GM12873 (cell line): ENCODE data around the gene CST9.

ENCODE experiments used
- TF ChIP-seq, protein P1 (sequence below): IDR thresholded peaks from 2 replicates; pipeline ENCODE4 v1.5.1; 2012; ENCODE audit warnings: low read depth, mild to moderate bottlenecking, moderate library complexity, low read length, control low read depth; ENCODE audit not compliant: insufficient read depth; ENCODE audit errors: missing control alignments

Gene CST9, protein sequence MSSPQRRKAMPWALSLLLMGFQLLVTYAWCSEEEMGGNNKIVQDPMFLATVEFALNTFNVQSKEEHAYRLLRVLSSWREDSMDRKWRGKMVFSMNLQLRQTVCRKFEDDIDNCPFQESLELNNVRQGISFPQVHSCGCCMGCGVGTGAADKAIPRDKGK

DNA sequence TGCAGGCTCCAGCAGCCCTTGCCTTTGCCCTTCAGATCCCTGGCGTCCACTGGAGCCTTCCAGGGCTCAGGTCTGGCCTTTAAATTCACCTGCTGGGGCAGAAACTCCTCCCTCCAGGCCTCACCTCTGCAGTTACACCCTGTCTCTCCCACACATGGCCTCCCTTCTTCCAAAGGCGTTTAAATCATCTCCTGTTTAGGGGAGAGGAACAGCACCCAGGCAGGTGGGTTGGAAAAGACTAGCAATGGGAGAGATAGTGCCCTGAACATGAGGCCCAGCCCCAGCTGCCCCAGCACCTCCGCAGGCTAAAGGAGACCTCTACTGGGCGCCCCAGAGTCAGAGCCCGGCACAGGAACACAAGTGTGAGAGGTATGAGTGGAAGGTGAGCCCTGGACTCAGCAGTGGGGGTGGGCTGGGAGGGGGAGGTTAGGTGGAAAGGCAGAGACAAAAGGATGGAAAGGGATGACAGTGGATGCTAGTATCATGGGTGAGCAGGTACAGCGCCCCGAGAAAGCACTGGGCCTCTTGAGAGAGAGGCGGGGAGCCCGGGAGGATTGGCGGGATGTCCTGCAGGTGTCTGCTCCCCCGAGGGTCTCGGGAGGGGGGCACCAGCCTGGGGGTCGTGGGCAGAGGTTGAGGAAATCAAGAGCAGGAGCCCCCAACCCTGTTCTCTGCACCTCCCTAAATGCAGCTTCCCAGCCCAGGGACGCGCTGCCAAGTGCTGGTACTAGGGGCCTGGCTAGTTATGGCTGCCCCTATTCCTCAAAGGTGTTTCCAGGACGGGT, at the start of gene CST9:
CST9 (minus strand) TSS at position 51 of the 785 bp plus-strand sequence. CDS start 53 bp downstream, outside the sequence.
- TF ChIP-seq, protein P1, sequence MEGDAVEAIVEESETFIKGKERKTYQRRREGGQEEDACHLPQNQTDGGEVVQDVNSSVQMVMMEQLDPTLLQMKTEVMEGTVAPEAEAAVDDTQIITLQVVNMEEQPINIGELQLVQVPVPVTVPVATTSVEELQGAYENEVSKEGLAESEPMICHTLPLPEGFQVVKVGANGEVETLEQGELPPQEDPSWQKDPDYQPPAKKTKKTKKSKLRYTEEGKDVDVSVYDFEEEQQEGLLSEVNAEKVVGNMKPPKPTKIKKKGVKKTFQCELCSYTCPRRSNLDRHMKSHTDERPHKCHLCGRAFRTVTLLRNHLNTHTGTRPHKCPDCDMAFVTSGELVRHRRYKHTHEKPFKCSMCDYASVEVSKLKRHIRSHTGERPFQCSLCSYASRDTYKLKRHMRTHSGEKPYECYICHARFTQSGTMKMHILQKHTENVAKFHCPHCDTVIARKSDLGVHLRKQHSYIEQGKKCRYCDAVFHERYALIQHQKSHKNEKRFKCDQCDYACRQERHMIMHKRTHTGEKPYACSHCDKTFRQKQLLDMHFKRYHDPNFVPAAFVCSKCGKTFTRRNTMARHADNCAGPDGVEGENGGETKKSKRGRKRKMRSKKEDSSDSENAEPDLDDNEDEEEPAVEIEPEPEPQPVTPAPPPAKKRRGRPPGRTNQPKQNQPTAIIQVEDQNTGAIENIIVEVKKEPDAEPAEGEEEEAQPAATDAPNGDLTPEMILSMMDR, result no peak

DNA sequence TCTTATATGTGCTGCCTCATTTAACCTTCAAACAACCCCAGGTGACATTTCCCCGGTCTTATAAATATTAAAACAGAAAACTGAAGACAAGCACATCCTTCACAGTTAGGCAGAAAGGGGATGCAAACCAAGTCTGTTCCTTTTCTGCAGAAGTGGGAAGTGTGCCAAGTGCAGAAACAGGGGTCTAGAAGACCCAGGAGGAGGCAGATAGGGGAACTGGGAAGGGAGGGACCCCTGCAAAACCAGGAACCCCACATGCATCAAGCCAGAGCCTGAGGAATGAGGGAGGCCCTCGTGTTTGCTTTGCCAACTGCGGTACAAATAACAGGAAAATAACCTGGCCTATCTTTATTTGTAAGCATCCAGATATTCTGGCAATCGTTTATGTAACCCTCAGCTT, 49.0 kb upstream of the CST9 start:
- TF ChIP-seq, protein P1, result no peak

DNA sequence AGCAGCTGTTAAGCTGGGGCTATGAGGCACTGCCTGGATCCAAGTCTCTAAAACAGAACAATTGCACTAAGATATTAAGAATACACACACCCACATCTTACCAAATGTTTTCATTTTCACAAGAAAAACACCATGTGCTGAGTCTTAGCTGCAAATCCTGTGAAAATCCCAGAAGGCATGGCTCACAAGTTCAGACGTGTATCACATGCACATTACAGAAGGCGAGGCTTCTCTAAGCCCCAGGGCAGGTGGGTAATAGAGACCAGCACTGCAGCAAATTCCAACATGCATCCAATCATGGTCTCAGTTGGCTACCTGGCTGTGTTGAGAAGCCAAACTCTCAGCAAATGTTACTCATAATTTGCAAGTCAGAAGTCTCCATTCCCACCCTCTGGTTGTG, 48.3 kb upstream of the CST9 start:
- TF ChIP-seq, protein P1, result no peak

DNA sequence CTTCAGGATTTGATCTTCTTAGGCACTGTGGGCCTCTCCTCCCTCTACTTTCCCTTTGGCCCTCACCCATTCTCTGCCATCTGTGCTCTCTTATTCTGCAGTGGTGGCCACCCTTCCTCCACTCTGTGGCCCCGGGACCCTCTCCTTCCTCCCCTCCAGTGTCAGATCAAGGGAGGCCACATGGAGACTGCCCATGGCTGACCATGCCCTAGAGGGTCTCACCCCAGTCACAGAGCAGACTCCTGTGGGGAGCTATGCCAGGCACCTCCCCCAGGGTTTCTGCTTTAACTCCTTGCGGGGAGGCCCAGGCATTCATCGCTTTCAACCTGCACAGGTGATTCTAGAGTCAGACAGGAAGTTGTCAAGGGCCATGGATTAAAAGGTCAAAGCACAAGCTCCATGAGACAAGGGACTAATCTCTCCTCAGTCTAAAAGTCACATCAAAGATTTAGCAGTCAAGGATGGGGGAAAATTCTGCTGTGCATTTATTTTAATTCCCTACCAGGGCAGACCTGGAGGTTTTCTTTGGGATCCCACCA, 47.8 kb upstream of the CST9 start:
- TF ChIP-seq, protein P1, result no peak

DNA sequence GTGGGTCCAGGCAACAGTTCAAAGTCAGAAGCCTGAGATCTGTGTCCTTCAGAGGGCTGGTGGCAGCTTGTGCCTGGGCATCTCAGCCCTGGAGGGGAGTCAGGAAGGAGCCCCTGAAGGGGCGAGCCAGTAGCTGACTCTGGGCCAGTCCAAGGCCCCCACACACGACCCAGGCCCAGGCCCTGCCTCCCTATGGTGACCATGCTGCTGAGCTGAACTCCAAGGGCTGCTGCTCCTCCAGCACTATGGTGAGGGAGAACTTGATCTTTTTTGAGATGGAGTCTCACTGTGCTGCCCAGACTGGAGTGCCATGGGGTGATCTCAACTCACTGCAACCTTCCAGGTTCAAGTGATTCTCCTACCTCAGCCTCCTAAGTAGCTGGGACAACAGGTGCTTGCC, 47.2 kb upstream of the CST9 start:
- TF ChIP-seq, protein P1, result no peak

DNA sequence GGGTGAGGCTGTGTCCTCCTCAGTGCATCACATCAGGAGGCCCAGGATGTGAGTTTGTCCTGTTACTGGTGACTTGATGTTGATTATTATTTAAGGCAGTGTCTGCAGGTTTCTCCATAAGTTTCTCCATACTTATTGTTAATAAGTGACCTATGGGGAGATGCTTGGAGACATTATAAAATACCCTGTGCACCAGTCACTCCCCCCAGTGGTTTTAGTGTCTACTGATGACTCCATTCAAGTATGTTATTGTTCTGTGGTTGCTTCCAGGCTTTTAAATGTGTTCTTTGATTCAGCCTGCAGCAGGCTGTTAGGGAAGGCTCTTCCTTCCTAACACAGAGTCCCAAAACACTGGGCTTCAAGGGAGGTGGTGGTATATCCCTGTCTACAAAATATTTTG, 46.7 kb upstream of the CST9 start:
- TF ChIP-seq, protein P1, result no peak

DNA sequence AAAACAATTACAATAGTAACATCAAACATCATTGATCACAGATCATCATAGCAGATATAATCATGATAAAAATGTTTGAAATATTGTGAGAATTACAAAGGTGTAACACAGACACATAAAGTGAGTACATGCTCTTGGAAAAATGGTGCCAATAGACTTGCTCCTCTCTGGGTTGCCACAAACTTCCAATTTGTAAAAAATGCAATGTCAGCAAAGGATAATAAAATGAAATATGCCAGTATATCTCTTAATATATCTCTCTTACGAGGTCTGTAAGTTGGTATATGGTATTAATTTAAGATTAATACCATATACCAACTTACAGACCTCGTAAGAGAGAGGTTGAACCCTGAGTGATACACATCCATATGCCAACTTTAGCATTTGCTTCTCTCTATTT, 45.4 kb upstream of the CST9 start:
- TF ChIP-seq, protein P1, result no peak
